Ishikawa (cell line): ENCODE results near the gene SLC7A7.

Experiments used
- CEBPB ChIP-seq: IDR thresholded peaks from 2 replicates; pipeline ENCODE4 v1.6.1; 2012
- CREB1 ChIP-seq: IDR thresholded peaks from 2 replicates; pipeline ENCODE4 v1.6.1; 2012; ENCODE audit warnings: low read depth
- EGR1 ChIP-seq: IDR thresholded peaks from 2 replicates; pipeline ENCODE4 v1.6.1; 2012
- EP300 ChIP-seq: IDR thresholded peaks from 2 replicates; pipeline ENCODE4 v1.6.1; 2012; ENCODE audit warnings: borderline replicate concordance
- FOXM1 ChIP-seq: IDR thresholded peaks from 2 replicates; pipeline ENCODE4 v1.6.1; 2012; ENCODE audit warnings: low read depth, borderline replicate concordance
- MAX ChIP-seq: IDR thresholded peaks from 2 replicates; pipeline ENCODE4 v1.6.1; 2012
- NFIC ChIP-seq: IDR thresholded peaks from 2 replicates; pipeline ENCODE4 v1.6.1; 2012
- RAD21 ChIP-seq: IDR thresholded peaks from 2 replicates; pipeline ENCODE4 v1.6.1; 2012; ENCODE audit warnings: low read depth
- TAF1 ChIP-seq: IDR thresholded peaks from 2 replicates; pipeline ENCODE4 v1.6.1; 2012; ENCODE audit warnings: low read depth, mild to moderate bottlenecking
- TCF12 ChIP-seq: IDR thresholded peaks from 2 replicates; pipeline ENCODE4 v1.6.1; 2012; ENCODE audit warnings: low read depth
- TEAD4 ChIP-seq: IDR thresholded peaks from 2 replicates; pipeline ENCODE4 v1.6.1; 2012
- USF1 ChIP-seq: IDR thresholded peaks from 2 replicates; pipeline ENCODE4 v1.6.1; 2012
- YY1 ChIP-seq: IDR thresholded peaks from 2 replicates; pipeline ENCODE4 v1.6.1; 2012; ENCODE audit warnings: low read depth
- ZBTB7A ChIP-seq: IDR thresholded peaks from 2 replicates; pipeline ENCODE4 v1.6.1; 2012; ENCODE audit warnings: low read depth
- TF ChIP-seq, protein P1 (sequence below): IDR thresholded peaks from 2 replicates; pipeline ENCODE4 v1.6.1; 2012; ENCODE audit warnings: low read depth, mild to moderate bottlenecking

The SLC7A7 gene

GRCh38 chr14:22786685-22787084, 28.6 kb downstream of the SLC7A7 start:
- TF ChIP-seq NFIC (no peak), EGR1 (no peak), EP300 (no peak), CEBPB (no peak), MAX (no peak)

GRCh38 chr14:22781301-22781991, 33.8 kb downstream of the SLC7A7 start:
- TF ChIP-seq ZBTB7A (no peak), EP300 (no peak), TAF1 (no peak), TEAD4 (no peak), MAX (no peak), TCF12 (no peak), CREB1 (no peak)

- no peak for TF ChIP-seq ZBTB7A
- TF ChIP-seq, protein P1, sequence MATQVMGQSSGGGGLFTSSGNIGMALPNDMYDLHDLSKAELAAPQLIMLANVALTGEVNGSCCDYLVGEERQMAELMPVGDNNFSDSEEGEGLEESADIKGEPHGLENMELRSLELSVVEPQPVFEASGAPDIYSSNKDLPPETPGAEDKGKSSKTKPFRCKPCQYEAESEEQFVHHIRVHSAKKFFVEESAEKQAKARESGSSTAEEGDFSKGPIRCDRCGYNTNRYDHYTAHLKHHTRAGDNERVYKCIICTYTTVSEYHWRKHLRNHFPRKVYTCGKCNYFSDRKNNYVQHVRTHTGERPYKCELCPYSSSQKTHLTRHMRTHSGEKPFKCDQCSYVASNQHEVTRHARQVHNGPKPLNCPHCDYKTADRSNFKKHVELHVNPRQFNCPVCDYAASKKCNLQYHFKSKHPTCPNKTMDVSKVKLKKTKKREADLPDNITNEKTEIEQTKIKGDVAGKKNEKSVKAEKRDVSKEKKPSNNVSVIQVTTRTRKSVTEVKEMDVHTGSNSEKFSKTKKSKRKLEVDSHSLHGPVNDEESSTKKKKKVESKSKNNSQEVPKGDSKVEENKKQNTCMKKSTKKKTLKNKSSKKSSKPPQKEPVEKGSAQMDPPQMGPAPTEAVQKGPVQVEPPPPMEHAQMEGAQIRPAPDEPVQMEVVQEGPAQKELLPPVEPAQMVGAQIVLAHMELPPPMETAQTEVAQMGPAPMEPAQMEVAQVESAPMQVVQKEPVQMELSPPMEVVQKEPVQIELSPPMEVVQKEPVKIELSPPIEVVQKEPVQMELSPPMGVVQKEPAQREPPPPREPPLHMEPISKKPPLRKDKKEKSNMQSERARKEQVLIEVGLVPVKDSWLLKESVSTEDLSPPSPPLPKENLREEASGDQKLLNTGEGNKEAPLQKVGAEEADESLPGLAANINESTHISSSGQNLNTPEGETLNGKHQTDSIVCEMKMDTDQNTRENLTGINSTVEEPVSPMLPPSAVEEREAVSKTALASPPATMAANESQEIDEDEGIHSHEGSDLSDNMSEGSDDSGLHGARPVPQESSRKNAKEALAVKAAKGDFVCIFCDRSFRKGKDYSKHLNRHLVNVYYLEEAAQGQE = no peak
- no peak for TF ChIP-seq EP300
- TF ChIP-seq EGR1 = no peak
- no peak for TF ChIP-seq RAD21
- no peak for TF ChIP-seq CREB1
- TF ChIP-seq USF1 = no peak
- TF ChIP-seq YY1 = no peak
- TF ChIP-seq CEBPB = no peak
- TF ChIP-seq TEAD4 = no peak
- no peak for TF ChIP-seq TCF12
- no peak for TF ChIP-seq FOXM1
- TF ChIP-seq MAX = no peak
- TF ChIP-seq TAF1 = no peak
- no peak for TF ChIP-seq NFIC
Measured at GRCh38 chr14:22780941-22781300, 34.3 kb downstream of the SLC7A7 start.

- TF ChIP-seq FOXM1 (no peak), TCF12 (no peak), CREB1 (no peak), CEBPB (no peak), USF1 (no peak), MAX (no peak), NFIC (no peak), ZBTB7A (no peak), TEAD4 (no peak), RAD21 (no peak), EP300 (no peak), EGR1 (no peak), TAF1 (no peak), YY1 (no peak)
- TF ChIP-seq, protein P1 = no peak
Measured at GRCh38 chr14:22780105-22780679, 35.0 kb downstream of the SLC7A7 start.

- TF ChIP-seq TCF12 (no peak), TAF1 (no peak), EP300 (no peak), MAX (no peak)
Measured at GRCh38 chr14:22778084-22778483, 37.2 kb downstream of the SLC7A7 start.

DNA sequence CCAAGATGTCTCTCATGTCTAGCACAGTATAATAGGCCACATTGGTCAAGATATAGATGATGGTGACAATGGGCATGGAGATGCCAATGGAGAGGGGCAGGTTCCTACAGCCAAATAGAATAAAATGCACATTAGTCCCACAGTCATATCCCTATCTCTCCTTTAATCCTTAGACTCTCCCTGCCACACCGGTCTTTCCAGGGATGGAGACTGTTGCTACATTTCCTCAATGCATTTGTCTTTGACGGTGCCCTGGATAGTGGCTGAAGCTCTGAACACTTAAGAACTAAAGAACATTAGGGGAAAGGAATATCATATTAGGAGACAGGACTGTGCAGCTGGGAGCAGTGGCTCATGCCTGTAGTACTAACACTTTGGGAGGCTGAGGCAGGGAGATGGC, 39.0 kb downstream of the SLC7A7 start:
- TF ChIP-seq CREB1 = no peak
- TF ChIP-seq YY1 = no peak
- TF ChIP-seq MAX = no peak
- TF ChIP-seq TAF1 = no peak
- no peak for TF ChIP-seq TEAD4
- no peak for TF ChIP-seq TCF12
- TF ChIP-seq EP300 = no peak
- TF ChIP-seq, protein P1 = no peak
- no peak for TF ChIP-seq CEBPB
- no peak for TF ChIP-seq USF1
- no peak for TF ChIP-seq ZBTB7A
- no peak for TF ChIP-seq RAD21
- TF ChIP-seq EGR1 = no peak
- TF ChIP-seq FOXM1 = no peak
- TF ChIP-seq NFIC = no peak
